Neural cell (in vitro differentiated cells): ENCODE results near the gene DSCAML1.

ENCODE experiments used
- EP300 ChIP-seq: fragments of 450-650 bp; conservative IDR thresholded peaks from 2 replicates; pipeline ENCODE4 v1.6.1; 2014; ENCODE audit warnings: antibody characterized with exemption, mild to moderate bottlenecking, moderate library complexity; ENCODE audit not compliant: poor library complexity, severe bottlenecking
- TF ChIP-seq, protein P1 (sequence below): fragments of 450-650 bp; IDR thresholded peaks from 2 replicates; pipeline ENCODE4 v1.5.1; 2014; ENCODE audit warnings: antibody characterized with exemption, mild to moderate bottlenecking, moderate library complexity; ENCODE audit not compliant: poor library complexity, severe bottlenecking

DNA sequence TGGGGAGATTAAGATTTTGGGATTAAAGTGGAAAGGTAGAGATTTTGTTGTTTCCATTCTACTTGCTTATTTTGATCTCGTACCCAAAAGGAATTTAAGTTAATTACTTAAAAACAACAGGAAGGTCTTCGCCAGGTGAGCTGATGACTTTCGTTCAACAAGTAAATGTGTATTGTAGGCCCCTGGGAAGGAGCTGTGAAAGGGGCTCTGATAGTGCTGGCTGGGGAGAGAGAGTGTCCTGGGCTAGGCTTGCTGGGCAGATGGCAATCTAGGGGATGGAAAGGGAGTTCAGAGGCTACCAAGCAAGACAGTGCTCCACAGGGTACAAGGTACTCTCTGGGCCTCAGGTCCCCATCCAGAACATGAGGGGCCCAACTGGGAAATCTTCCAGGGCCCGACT lies 279.9 kb downstream of the DSCAML1 start:
- TF ChIP-seq, protein P1, sequence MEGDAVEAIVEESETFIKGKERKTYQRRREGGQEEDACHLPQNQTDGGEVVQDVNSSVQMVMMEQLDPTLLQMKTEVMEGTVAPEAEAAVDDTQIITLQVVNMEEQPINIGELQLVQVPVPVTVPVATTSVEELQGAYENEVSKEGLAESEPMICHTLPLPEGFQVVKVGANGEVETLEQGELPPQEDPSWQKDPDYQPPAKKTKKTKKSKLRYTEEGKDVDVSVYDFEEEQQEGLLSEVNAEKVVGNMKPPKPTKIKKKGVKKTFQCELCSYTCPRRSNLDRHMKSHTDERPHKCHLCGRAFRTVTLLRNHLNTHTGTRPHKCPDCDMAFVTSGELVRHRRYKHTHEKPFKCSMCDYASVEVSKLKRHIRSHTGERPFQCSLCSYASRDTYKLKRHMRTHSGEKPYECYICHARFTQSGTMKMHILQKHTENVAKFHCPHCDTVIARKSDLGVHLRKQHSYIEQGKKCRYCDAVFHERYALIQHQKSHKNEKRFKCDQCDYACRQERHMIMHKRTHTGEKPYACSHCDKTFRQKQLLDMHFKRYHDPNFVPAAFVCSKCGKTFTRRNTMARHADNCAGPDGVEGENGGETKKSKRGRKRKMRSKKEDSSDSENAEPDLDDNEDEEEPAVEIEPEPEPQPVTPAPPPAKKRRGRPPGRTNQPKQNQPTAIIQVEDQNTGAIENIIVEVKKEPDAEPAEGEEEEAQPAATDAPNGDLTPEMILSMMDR = no peak
- no peak for TF ChIP-seq EP300
